Measurements from ENCODE around the gene STT3A.

STT3A gene

DNA sequence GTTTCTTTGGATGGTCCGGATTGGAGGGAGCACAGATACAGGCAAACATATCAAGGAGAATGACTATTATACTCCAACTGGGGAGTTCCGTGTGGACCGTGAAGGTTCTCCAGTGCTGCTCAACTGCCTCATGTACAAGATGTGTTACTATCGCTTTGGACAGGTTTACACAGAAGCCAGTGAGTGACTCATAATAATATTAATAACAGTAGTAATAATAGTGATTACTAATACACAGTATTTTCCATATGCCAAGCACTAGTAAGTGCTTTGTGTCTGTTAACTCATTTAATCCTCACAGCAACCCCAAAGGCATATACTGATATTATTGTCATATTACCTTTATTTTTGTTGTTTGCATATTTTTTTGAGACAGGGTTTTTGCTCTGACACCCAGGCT, 25.7 kb downstream of the STT3A start:
- WGBS, 2 experiments: 95 to 97% methylated on average over 3 to 4 of the region's 4 CpGs
- H3K27ac ChIP-seq (ENCODE audit: insufficient read depth, low read depth, low read length, poor library complexity, severe bottlenecking): no peak overlapping the region
- H3K4me3 ChIP-seq (ENCODE audit: insufficient read depth, low read depth, low read length): no peak overlapping the region
- no peaks in the 10 kb centered on the region for H3K27me3 ChIP-seq (ENCODE audit: control insufficient read depth, insufficient read depth, low read length, poor library complexity, severe bottlenecking)
- H3K36me3 ChIP-seq (ENCODE audit: control insufficient read depth, insufficient read depth, low read length): peaks cover 53% of the 10 kb centered on the region
- no peaks in the 10 kb centered on the region for H3K4me1 ChIP-seq (ENCODE audit: control insufficient read depth, insufficient read depth, low read length)
- H3K9me3 ChIP-seq (ENCODE audit: control insufficient read depth, low read length): no peaks in the 10 kb centered on the region

DNA sequence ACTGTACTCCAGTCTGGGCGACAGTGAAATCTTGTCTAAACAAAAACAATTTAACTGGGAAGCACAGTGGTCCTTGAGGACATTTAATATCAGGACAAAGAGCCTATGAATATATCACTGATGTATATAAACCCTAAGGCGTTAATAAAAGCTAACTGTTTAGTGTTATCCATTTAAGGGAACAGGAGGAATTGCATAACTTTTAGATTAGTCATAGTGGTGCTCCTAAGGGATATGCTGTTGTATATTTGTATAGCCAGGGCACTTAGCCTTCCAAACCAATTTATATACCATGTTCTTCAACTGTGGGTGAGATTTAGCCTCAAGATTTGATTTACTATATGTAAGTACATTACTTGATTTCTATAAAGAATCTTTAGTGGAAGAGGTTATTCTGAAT, 29.3 kb downstream of the STT3A start:
- Histone ChIP-seq H3K27ac (ENCODE audit: insufficient read depth, low read depth, low read length, poor library complexity, severe bottlenecking) (no peak overlapping the region), H3K9me3 (ENCODE audit: control insufficient read depth, low read length) (no peaks in the 10 kb centered on the region), H3K36me3 (ENCODE audit: control insufficient read depth, insufficient read depth, low read length) (peaks cover 27% of the 10 kb centered on the region), H3K4me3 (ENCODE audit: insufficient read depth, low read depth, low read length) (no peak overlapping the region), H3K27me3 (ENCODE audit: control insufficient read depth, insufficient read depth, low read length, poor library complexity, severe bottlenecking) (no peaks in the 10 kb centered on the region), H3K4me1 (ENCODE audit: control insufficient read depth, insufficient read depth, low read length) (no peaks in the 10 kb centered on the region)
- WGBS, 2 experiments: 85 to 91% methylated on average over 2 of the region's 2 CpGs

DNA sequence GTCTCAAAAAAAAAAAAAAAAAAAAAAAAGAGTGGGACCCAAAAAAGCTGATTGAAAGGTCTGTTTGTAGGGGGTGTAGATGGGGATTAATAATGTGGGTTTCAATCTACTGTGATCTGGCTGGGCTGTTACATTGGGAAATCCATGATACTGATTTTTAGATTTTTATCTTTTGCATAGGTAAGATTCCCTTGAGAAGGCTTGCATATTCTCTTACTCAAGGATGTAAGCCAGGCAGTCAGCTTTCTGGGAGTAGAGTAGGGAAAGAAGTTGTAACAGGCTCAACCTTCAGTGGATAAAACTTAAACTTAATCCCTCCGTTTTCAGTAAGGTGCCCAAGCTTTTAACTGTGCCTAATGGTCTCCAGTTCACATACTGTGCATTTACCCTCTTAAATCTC, 30.4 kb downstream of the STT3A start:
- Histone ChIP-seq H3K36me3 (ENCODE audit: control insufficient read depth, insufficient read depth, low read length) (peaks cover 25% of the 10 kb centered on the region), H3K4me3 (ENCODE audit: insufficient read depth, low read depth, low read length) (no peak overlapping the region), H3K27me3 (ENCODE audit: control insufficient read depth, insufficient read depth, low read length, poor library complexity, severe bottlenecking) (no peaks in the 10 kb centered on the region), H3K27ac (ENCODE audit: insufficient read depth, low read depth, low read length, poor library complexity, severe bottlenecking) (no peak overlapping the region), H3K4me1 (ENCODE audit: control insufficient read depth, insufficient read depth, low read length) (no peaks in the 10 kb centered on the region), H3K9me3 (ENCODE audit: control insufficient read depth, low read length) (no peaks in the 10 kb centered on the region)
- WGBS, 2 experiments: 95 to 100% methylated on average over 1 of the region's 1 CpG

DNA sequence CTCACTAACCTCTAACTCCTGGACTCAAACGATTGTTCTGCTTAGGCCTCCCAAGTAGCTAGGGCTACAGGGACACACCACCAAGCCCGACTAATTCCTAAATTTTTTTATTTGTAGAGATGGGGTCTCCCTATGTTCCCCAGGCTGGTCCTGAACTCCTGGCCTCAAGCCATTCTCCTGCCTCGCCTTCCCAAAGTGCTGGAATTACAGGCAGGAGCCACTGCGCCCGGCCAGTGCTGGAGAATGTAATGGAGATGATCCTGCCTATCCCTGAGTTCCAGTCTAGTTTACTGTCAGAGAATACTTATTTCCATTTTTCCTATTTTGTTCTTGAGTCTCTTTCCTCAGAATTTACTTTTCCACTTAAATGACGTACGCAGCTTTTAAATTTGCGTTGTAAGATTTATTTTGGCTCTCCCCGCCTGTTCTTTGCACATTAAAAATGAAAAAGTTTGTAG, 32.1 kb downstream of the STT3A start, which contains the start of gene CHEK1:
TSS of gene CHEK1 (plus strand) at position 408 of the 458 bp plus-strand sequence. CDS start 1,606 bp downstream, outside the sequence.
- Histone ChIP-seq H3K27me3 (ENCODE audit: control insufficient read depth, insufficient read depth, low read length, poor library complexity, severe bottlenecking) (no peaks in the 10 kb centered on the region), H3K27ac (ENCODE audit: insufficient read depth, low read depth, low read length, poor library complexity, severe bottlenecking) (peak within 1 kb of the TSS; percentile 99), H3K36me3 (ENCODE audit: control insufficient read depth, insufficient read depth, low read length) (peaks cover 20% of the 10 kb centered on the region), H3K4me3 (ENCODE audit: insufficient read depth, low read depth, low read length) (peak within 1 kb of the TSS; percentile 86), H3K9me3 (ENCODE audit: control insufficient read depth, low read length) (no peaks in the 10 kb centered on the region), H3K4me1 (ENCODE audit: control insufficient read depth, insufficient read depth, low read length) (no peaks in the 10 kb centered on the region)
- WGBS, 2 experiments: 84 to 85% methylated on average over 9 of the region's 9 CpGs

DNA sequence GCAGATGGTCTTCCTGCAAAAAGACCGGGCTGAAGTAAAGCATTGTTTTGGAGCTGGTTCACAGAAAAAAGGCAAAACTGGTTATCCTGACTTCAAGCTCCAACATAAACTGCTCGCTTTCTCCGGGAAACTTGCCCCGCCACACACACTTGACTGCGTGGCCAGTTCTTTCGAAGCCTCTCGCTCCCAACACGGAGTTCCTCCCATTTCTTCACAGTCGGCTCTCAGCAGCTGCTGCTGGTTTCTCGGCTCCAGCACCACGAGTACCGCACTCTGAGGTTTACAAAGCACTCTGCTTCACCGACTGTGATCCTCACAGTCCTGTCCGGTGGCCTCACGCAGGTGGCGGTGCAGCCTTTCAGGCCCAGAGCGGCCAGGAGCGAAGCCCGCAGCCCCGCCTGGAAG, 32.6 kb downstream of the STT3A start:
- H3K36me3 ChIP-seq (ENCODE audit: control insufficient read depth, insufficient read depth, low read length): peaks cover 18% of the 10 kb centered on the region
- H3K9me3 ChIP-seq (ENCODE audit: control insufficient read depth, low read length): no peaks in the 10 kb centered on the region
- WGBS, 2 experiments: 8 to 9% methylated on average over 20 of the region's 20 CpGs

DNA sequence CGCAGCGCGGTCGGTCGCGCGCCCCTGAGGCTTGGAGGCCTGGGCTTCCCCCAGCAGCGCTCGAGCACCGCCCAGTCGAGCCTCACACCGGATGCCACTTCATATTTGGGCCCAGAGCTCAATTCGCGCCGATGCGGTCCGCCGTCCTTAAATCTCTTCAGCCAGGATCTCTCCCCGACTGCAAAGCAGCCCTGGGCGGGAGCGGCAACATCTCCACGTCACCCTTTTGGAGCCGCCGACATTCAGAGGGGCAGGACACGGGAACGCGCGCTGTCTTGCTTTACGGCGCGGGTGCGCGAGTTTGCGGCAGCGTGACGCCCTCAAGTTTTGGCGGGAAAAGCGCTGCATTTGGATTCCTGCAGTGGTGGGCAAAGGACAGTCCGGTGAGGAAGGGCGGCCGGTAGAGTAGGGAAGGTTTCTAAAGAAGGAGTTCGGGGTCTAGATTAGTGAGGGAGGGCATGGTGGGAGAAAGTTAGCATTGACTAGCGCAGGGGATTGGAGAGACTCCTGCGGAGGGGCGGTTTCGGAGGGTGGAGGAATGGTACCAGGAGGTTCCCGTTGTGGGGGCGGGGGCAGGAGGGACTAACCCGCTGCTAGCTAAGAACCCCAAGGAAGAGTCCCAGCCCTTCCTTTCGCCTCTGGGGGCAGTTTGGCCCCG, 33.1 kb downstream of the STT3A start:
- peaks cover 13% of the 10 kb centered on the region for H3K36me3 ChIP-seq (ENCODE audit: control insufficient read depth, insufficient read depth, low read length)
- H3K4me3 ChIP-seq (ENCODE audit: insufficient read depth, low read depth, low read length): peak overlapping the region; percentile 86
- H3K9me3 ChIP-seq (ENCODE audit: control insufficient read depth, low read length): no peaks in the 10 kb centered on the region
- no peaks in the 10 kb centered on the region for H3K27me3 ChIP-seq (ENCODE audit: control insufficient read depth, insufficient read depth, low read length, poor library complexity, severe bottlenecking)
- H3K4me1 ChIP-seq (ENCODE audit: control insufficient read depth, insufficient read depth, low read length): no peaks in the 10 kb centered on the region
- peak overlapping the region; percentile 99 for H3K27ac ChIP-seq (ENCODE audit: insufficient read depth, low read depth, low read length, poor library complexity, severe bottlenecking)
- 0% methylated on average over 51 of the region's 51 CpGs for WGBS, 2 experiments

More for the DNA sequence above, 32.6 kb downstream of the STT3A start:
- Histone ChIP-seq H3K4me1 (ENCODE audit: control insufficient read depth, insufficient read depth, low read length) (no peaks in the 10 kb centered on the region), H3K4me3 (ENCODE audit: insufficient read depth, low read depth, low read length) (peak overlapping the region; percentile 86), H3K27ac (ENCODE audit: insufficient read depth, low read depth, low read length, poor library complexity, severe bottlenecking) (peak overlapping the region; percentile 99), H3K27me3 (ENCODE audit: control insufficient read depth, insufficient read depth, low read length, poor library complexity, severe bottlenecking) (no peaks in the 10 kb centered on the region)

DNA sequence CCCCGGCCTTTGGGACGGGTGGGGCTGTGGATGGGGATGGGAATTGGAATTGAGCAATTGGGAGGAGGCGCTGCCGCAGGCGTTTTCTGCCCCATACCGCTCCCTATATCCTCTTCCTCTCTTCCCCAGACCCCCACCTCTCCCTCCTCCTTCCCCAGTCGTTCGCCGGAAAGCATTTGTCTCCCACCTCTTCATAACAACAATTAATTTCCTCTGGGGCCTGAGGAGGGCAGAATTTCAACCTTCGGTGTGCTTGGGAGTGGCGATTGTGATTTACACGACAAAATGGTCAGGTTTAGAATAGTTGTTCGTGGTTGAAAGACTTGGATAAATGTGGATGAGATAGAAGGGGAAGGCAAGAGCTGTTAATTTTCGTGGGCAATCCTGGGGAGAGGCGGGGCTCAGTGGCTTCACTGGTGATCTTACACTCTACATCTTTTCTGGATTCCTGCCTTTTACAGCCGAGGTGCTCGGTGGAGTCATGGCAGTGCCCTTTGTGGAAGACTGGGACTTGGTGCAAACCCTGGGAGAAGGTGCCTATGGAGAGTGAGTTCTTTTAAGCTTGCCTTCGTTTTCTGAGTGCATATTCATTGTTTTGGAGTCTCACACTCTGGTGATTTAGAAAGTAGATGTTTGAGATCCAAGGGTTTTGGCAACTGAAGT, 33.8 kb downstream of the STT3A start:
- Histone ChIP-seq H3K4me1 (ENCODE audit: control insufficient read depth, insufficient read depth, low read length) (no peaks in the 10 kb centered on the region), H3K4me3 (ENCODE audit: insufficient read depth, low read depth, low read length) (peak overlapping the region; percentile 86), H3K36me3 (ENCODE audit: control insufficient read depth, insufficient read depth, low read length) (peaks cover 8% of the 10 kb centered on the region), H3K27ac (ENCODE audit: insufficient read depth, low read depth, low read length, poor library complexity, severe bottlenecking) (peak overlapping the region; percentile 99), H3K9me3 (ENCODE audit: control insufficient read depth, low read length) (no peaks in the 10 kb centered on the region), H3K27me3 (ENCODE audit: control insufficient read depth, insufficient read depth, low read length, poor library complexity, severe bottlenecking) (no peaks in the 10 kb centered on the region)
- WGBS, 2 experiments: 0% methylated on average over 16 to 18 of the region's 18 CpGs

DNA sequence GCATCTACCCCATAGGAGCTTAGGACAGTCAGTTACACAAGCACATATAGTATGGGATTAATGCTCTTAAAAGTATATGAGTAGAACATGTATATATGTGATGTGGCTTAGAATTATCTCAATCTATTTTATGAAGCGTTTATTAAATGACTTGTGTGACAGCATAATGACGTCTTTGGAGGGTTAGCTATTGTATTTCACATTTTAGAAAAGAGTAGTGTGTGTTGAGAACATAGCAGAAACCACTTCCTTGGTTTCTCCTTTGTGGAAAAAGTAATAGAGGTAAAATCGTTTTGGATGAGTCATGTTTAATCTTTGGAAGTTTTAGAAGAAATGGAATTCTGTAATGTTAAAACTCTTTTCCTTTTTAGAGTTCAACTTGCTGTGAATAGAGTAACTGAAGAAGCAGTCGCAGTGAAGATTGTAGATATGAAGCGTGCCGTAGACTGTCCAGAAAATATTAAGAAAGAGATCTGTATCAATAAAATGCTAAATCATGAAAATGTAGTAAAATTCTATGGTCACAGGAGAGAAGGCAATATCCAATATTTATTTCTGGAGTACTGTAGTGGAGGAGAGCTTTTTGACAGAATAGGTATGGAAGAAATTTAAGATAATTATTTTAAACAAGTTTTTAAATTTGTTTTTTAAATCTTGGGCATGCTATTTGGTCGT, 34.7 kb downstream of the STT3A start:
- H3K27me3 ChIP-seq (ENCODE audit: control insufficient read depth, insufficient read depth, low read length, poor library complexity, severe bottlenecking): no peaks in the 10 kb centered on the region
- H3K9me3 ChIP-seq (ENCODE audit: control insufficient read depth, low read length): no peaks in the 10 kb centered on the region
- H3K36me3 ChIP-seq (ENCODE audit: control insufficient read depth, insufficient read depth, low read length): peaks cover 6% of the 10 kb centered on the region
- WGBS, 2 experiments: 77 to 78% methylated on average over 6 of the region's 7 CpGs
- no peak overlapping the region for H3K27ac ChIP-seq (ENCODE audit: insufficient read depth, low read depth, low read length, poor library complexity, severe bottlenecking)
- no peaks in the 10 kb centered on the region for H3K4me1 ChIP-seq (ENCODE audit: control insufficient read depth, insufficient read depth, low read length)
- H3K4me3 ChIP-seq (ENCODE audit: insufficient read depth, low read depth, low read length): peak overlapping the region; percentile 86

DNA sequence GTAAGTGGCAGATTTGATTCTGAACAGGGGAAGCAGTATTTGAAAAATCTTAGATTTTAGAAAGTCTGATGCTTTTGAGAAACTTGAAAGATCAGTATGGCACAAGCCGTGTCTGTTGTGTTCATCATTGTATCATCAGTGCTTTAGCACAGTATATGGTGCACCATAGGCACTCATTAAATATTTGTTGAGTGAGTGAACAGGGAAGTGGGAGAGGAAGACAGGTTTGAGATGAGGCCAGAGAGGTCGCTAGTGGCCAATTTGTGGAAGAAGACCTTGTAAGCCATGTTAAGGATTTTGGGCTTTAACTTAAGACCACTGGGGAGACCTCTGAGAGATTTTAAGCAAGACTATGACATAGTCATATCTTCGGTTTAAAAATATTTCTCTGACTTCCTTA, 45.2 kb downstream of the STT3A start:
- no peaks in the 10 kb centered on the region for H3K27me3 ChIP-seq (ENCODE audit: control insufficient read depth, insufficient read depth, low read length, poor library complexity, severe bottlenecking)
- H3K36me3 ChIP-seq (ENCODE audit: control insufficient read depth, insufficient read depth, low read length): peaks cover 43% of the 10 kb centered on the region
- no peaks in the 10 kb centered on the region for H3K4me1 ChIP-seq (ENCODE audit: control insufficient read depth, insufficient read depth, low read length)
- H3K9me3 ChIP-seq (ENCODE audit: control insufficient read depth, low read length): no peaks in the 10 kb centered on the region
- H3K27ac ChIP-seq (ENCODE audit: insufficient read depth, low read depth, low read length, poor library complexity, severe bottlenecking): no peak overlapping the region
- WGBS, 2 experiments: 95 to 98% methylated on average over 2 to 3 of the region's 3 CpGs
- no peak overlapping the region for H3K4me3 ChIP-seq (ENCODE audit: insufficient read depth, low read depth, low read length)

DNA sequence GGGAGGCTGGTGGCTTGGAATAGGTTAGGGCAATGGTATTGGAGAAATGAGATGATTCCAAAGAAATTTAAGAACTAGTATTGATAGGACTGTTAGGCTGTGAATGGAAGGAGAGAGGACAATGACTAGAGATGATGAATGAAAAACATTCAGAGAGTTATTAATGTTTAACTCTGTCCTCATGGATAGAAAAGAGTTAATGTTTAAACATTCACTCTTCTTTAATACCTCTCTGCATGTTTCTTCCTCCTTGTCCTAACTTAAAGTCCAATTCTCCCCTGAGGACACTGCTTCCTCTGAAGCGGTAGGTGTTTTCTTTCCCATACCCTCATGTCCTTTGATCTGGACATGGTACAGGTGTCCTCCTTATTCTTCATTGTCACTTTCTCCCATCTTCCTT, 45.7 kb downstream of the STT3A start:
- Histone ChIP-seq H3K9me3 (ENCODE audit: control insufficient read depth, low read length) (no peaks in the 10 kb centered on the region), H3K27ac (ENCODE audit: insufficient read depth, low read depth, low read length, poor library complexity, severe bottlenecking) (no peak overlapping the region), H3K4me3 (ENCODE audit: insufficient read depth, low read depth, low read length) (no peak overlapping the region), H3K27me3 (ENCODE audit: control insufficient read depth, insufficient read depth, low read length, poor library complexity, severe bottlenecking) (no peaks in the 10 kb centered on the region), H3K4me1 (ENCODE audit: control insufficient read depth, insufficient read depth, low read length) (no peaks in the 10 kb centered on the region), H3K36me3 (ENCODE audit: control insufficient read depth, insufficient read depth, low read length) (peaks cover 42% of the 10 kb centered on the region)
- WGBS, 2 experiments: 92 to 100% methylated on average over 1 of the region's 1 CpG

Measured in ectodermal cell (in vitro differentiated cells).